OCI-LY1 (cell line): Measurements from ENCODE around the gene FAAP100.

Source experiments
- EZH2 ChIP-seq: fragments of 200-600 bp; sonication (generic), shearing (Covaris generic); IDR thresholded peaks from 2 replicates; pipeline ENCODE4 v1.8.0; 2017; ENCODE audit warnings: borderline replicate concordance, mixed run types, mild to moderate bottlenecking, antibody characterized with exemption, low read length, moderate library complexity, mixed read lengths
- TF ChIP-seq, protein P1 (sequence below): fragments of 200-600 bp; sonication (generic), shearing (Covaris generic); IDR thresholded peaks from 2 replicates; pipeline ENCODE4 v1.5.1; 2017; ENCODE audit warnings: mild to moderate bottlenecking, antibody characterized with exemption, low read length, moderate library complexity, mixed read lengths

DNA sequence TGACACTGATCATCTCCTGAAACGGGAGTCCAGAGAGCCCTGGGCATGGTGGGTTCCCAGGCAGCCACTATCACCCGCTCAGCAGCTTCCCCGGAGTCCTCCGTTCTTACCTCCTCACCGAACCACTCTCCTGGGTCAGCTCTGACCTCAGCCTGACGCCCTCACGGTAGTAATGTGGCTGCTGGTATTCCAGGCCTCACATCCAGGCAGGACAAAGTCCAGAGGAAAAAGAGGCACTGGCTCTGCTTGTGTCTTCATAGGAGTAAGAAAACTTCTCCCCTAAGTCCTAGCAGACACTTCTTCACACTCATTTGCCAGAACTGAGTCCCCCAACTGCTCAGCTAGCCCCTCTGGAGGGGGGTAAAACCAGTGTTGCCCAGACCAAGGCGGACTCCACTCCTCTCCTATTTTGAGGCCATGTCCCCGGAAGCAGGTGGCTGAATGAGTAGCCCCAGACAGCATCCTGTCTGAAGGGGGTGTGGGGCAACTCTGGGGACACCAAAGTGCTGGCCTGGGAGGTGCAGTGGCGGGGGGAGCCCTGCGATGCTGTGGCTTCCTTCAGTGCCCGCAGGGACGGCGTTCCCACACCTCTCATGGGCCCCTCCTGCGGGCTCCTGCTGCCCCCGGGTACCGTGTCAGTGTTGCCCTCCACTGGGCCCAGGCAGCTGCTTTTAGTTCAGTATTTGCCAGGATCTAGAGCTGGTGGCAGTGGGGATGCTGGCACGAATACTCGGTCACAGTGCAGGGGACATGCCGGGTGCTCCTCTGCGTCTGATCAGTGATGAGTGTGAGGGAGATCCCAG lies 18.6 kb downstream of the FAAP100 start:
- TF ChIP-seq, protein P1, sequence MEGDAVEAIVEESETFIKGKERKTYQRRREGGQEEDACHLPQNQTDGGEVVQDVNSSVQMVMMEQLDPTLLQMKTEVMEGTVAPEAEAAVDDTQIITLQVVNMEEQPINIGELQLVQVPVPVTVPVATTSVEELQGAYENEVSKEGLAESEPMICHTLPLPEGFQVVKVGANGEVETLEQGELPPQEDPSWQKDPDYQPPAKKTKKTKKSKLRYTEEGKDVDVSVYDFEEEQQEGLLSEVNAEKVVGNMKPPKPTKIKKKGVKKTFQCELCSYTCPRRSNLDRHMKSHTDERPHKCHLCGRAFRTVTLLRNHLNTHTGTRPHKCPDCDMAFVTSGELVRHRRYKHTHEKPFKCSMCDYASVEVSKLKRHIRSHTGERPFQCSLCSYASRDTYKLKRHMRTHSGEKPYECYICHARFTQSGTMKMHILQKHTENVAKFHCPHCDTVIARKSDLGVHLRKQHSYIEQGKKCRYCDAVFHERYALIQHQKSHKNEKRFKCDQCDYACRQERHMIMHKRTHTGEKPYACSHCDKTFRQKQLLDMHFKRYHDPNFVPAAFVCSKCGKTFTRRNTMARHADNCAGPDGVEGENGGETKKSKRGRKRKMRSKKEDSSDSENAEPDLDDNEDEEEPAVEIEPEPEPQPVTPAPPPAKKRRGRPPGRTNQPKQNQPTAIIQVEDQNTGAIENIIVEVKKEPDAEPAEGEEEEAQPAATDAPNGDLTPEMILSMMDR, result no peak
- TF ChIP-seq EZH2, result no peak
